Astrocyte (in vitro differentiated cells and primary cell): ENCODE measurements around the gene RARB.

ENCODE experiments used
- CTCF ChIP-seq: IDR thresholded peaks from 2 replicates; pipeline ENCODE4 v1.5.1; 2011; ENCODE audit warnings: low read depth, mild to moderate bottlenecking, inconsistent platforms, low read length, moderate library complexity; ENCODE audit not compliant: insufficient read depth
- EZH2 ChIP-seq: IDR thresholded peaks from 2 replicates; pipeline ENCODE4 v1.6.1; 2012; ENCODE audit warnings: mild to moderate bottlenecking, low read length, inconsistent platforms; ENCODE audit not compliant: insufficient read depth

DNA sequence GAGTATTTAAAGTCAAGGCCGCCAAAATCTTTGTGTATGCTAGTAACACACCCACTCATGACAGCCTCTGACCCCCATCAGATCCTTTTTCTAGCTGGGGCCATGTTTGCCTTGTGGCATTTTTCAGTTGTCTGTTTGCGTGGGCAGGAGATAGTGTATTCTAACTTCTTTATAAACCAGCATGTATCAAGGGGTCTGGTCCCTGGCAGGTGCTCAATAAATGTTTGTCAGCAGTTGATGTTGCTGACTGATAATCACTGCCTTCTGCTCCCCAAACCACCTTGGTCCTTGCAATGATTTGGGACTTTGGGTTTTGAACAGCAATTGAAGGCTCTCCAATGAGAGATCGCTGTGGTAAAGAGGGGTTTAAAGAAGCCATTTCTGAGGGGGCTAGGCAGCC lies 19.2 kb downstream of the RARB start:
- TF ChIP-seq CTCF (no peak), EZH2 (no peak)
